Activated T-helper 9 cell treated with anti-CD3 and anti-CD28 coated beads, Interleukin-2, amount 50 U/mL, for 16 hours (primary cell): ENCODE data around the gene SLC25A21.
"Not testable (repeated sequence)": the region's sequence is repeated elsewhere in the genome, so short reads cannot be mapped to it uniquely, and the experiment has no call there.

ENCODE experiments used
- DNase-seq: peaks from one replicate; pipeline ENCODE4 v3.0.0-alpha.2; 2020; ENCODE audit warnings: low read depth

SLC25A21 gene

GRCh38 chr14:36986407-36986806, 186.0 kb downstream of the SLC25A21 start:
- DNase-seq, result no peak

DNA sequence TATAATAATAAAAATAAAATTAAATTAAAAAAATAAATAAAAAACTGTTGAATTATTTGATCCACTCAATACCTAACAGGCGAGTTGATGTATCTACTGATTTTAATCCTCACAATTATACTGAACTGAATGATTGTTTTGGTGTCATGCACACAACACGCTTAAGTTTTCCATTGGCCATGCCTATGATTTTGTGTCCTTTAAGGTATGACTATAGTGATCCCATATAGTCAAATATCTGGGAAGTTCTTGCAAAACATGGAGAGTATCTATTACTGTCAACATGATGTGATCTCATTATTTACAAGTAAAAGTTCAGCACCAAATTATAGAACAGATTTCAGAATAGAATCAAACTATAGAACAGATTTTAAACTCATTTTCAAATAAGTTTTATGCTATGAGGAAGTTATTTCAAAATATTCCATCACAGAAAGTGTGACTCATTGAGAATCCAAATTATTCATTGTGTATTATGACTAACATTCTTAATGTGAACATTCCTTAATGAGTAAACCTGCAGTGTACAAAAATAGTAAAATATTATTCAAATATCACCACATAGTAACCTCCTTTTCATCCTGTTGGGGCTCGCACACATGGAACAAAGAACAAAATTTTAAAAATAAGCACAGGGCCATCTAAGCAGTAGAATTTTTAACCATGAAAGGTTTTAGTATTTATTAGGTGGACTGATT, 190.4 kb downstream of the SLC25A21 start:
- DNase-seq, result no peak

- DNase-seq, result not testable (repeated sequence)
Observed at GRCh38 chr14:36980413-36980812, 192.0 kb downstream of the SLC25A21 start.

DNA sequence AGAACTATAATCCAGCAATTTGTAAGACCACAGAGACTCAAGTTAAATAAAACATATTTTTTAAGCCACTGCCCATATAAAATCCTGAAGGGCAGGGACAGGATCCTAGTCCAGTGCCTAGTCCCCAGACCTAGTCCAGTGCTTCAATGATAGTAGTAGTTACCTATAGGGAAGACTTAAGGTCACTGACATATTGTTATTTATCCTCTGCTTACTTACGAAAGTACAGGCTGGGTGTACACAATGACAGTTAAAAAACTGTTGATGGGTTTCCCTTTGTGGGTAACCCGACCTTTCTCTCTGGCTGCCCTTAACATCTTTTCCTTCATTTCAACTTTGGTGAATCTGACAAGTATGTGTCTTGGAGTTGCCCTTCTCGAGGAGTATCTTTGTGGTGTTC, 192.5 kb downstream of the SLC25A21 start:
- no peak for DNase-seq

DNA sequence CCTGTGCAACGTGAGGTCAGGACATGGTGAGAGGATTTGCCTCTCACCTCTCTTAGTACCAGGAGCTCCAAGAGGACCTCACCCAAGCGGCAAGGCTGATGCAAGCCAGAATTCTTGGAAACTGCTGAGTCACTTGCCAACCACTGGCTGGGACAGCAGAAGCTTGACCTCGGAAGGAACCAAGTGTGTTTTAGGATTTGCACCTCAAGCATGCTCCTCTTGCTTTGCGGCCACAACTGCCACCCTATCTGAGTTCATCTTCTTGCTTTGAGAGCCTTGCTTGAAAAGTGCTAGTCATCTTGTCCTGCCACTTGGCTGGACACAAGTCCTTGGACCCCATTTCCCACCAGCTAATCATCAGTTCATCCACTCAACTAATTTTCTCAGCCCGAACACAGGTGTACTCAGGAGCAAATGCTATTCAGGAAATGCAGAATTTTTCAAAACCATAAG, 195.8 kb downstream of the SLC25A21 start:
- DNase-seq, result no peak

DNA sequence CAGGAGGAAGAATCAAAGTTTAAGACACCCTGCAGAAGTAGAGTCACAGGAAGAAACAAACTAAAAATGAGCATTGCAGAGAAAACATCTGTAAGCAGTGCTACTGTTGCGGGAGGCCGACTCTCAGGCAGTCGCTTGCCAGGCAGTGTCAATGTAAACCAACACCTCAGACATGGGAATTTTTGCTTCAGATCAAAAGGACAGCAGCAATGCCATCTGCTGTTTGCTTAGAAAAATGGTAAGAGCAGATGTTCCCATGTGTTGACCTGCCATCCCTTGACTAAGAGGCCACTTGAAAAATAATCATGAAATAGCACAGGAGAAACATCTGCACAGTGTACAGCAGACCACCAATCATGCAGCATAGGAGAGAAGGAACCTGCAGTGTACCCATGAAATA, 196.6 kb downstream of the SLC25A21 start:
- no peak for DNase-seq

- DNase-seq, result no peak
Observed at GRCh38 chr14:36974985-36975384, 197.4 kb downstream of the SLC25A21 start.

DNA sequence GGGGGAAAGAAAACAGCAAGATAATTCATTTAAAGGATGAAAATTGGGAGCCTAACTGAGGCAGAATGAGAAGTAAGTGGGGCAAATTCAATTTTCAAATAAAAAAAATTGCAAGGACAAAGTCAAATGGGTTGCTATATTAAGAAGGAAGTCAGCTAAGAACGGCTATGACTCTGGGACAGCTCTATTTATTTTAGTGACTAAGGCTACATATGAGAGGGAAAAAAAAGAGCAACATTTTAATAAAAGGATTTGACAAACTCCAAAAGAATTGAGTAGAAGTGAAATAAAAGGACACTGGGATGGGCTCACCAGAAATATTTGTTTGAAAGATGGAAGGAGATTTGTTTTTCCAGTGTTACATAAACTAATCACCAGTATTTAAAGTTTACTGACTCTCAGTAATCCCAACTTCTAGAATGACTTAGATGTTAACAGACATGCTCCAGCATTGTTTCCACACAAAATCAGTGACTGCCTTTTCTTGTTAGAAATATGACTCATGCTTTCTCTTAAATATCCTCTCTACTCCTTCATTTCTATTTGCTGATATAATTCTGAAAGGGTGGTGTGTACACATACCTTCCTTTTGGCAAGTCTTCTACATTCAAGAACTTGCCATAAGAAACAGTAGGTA, 198.5 kb downstream of the SLC25A21 start:
- no peak for DNase-seq

- DNase-seq, result no peak
Observed at GRCh38 chr14:36971263-36971855, 201.0 kb downstream of the SLC25A21 start.

- DNase-seq, result no peak
Observed at GRCh38 chr14:36967892-36968555, 204.4 kb downstream of the SLC25A21 start.

DNA sequence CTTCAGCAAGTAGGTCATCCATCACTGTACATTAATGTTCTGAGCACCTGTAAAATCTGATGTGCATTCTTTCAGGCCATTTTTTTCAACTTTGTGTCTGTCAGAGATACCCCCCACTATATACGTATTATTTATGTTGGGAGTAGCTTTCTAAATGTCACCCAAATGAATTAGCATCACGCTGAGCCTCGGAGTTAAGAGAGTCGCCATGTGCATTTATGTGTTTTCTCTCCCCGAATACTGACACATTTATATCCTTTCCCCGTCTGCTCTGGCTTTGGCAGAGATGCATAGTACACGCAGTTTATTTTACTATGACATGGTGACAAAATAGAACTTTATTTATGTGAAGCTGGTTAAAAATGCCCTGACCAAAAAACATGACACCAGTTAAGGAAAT, 216.4 kb downstream of the SLC25A21 start:
- DNase-seq, result no peak

DNA sequence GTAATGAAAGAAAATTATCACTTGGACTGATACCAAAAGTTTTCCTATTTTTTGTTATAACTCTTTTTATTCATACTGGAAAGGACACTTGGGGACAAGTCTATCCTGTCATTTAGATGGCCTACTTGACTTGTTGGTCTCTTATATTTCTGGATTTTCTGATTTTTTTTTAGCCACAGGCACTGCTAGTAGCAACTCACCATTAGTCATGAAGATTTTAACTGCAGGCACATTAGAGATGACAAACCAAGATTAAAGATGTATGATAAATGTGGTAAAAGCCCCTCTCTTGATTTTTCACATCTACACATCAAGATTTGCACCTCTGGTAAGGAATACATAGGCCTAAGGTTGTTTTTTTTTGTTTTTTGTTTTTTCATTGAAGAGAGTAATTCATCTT, 217.0 kb downstream of the SLC25A21 start:
- DNase-seq, result no peak

DNA sequence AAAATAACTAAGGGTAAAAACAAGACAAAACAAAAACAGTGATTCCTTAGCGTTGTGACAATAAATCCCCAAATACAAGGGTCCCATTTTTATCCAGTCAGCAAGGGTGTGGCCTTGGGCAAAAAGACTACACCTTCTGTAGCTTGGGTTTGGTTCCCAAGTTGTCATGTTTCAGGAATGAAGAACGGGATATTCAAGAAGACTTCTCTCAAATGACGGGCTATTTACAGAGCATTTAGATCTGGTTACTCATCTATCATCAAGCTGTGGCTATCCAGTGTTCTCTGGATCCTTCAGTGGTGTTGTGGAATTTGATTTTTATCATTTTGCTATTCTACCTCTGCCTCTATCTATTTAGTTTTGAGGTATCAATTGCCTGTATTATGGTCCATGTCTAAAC, 219.7 kb downstream of the SLC25A21 start:
- no peak for DNase-seq

GRCh38 chr14:36951380-36951911, 221.0 kb downstream of the SLC25A21 start:
- no peak for DNase-seq

GRCh38 chr14:36950812-36951211, 221.6 kb downstream of the SLC25A21 start:
- no peak for DNase-seq

DNA sequence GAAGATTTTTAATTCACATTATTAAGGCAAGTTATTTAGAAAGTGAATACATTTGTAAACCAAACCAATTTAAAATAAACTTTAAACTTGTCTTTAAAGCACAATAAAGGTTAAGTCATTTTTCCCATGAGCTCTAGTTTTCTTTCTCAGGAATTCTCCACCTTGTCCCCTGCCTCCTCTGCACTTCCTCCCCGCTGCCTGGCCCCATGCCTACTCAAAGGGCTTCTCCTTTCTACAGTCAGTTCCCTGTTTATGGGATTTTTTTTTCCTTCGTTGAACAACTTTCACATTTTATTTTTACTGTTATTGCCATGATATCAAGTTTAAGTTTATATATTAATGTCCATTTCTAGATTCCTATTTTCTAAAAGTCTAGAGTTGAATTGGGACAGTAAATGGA, 223.0 kb downstream of the SLC25A21 start:
- DNase-seq, result no peak

- DNase-seq, result no peak
Observed at GRCh38 chr14:36948157-36948859, 224.1 kb downstream of the SLC25A21 start.

- DNase-seq, result no peak
Observed at GRCh38 chr14:36947362-36947761, 225.0 kb downstream of the SLC25A21 start.

DNA sequence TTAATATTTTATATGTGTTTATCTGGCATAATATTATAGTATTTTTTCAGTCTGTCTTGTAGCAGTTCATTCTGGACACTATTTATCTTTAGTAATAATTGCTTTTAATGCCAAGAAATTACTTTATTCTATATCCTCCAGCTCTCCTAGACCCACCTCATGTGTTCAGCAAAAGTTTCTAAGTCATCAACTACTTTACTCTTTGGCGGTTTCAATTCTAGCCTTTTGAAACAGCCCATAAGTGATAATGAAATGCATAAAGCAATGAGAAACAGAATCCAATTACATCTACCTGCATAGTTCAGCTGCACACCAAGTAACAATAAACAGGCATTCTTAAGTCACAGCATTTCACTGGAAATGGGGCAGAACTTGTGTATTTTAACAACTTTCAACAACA, 225.5 kb downstream of the SLC25A21 start:
- DNase-seq, result no peak

DNA sequence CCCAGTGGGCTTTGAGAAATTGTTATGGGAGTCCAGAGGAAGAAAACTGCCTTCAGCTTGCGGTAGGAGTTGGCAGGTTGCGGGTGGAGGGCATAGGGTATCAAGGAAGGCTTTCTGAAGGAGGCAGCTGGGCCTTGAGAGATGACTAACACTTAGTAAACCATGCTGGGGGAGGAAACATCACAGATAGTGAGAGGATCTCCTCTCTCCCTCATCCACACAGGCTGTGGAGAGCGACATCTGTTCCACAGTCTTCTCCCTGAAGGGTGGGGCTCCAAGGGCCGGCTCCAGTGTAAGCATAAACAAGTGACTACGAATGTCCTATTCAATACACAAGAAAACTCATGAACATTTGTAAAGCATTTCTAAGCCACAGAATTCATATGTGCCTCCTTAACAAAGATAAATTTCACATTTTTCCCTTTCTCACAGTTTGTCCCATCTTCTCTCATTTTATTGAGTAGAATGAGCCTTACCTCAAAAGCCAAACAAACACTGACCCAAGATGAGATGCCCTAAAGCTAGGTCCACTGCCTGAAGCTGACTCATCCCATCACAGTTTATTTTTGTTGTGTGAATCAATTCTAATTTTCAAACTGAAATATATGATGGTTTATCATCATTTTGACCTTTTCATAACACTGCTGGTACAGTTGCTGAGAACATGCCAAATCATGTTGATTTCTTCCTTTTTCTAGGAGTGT, 227.9 kb downstream of the SLC25A21 start:
- DNase-seq, result no peak

- no peak for DNase-seq
Observed at GRCh38 chr14:36942522-36943245, 229.7 kb downstream of the SLC25A21 start.
